GM19240 (cell line): ENCODE data around the gene AP2B1.

Experiments
- DNase-seq: peaks from one replicate; pipeline ENCODE4 v3.0.0; 2011; ENCODE audit warnings: low spot score; ENCODE audit not compliant: insufficient read length

The AP2B1 gene

DNA sequence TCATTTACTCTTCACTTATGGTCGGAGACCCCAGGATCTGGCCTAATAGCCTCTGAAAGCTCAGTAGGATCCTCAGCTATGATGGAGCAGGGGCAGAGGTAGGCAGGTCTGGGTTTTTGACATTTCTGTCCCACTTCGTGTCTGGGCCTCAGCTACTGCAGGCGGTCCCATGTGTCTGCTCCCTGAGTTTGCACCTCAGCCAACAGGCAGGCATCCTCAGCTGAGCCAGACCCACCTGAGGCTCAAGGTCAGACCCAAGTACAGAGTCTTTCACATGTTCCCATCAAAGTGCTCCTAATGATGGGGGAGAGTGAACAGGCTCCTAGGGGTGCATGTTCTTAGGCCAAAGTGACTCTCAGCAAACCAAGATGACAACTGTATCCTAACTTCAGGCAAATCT, 141.4 kb downstream of the AP2B1 start:
- DNase-seq = no peak

GRCh38 chr17:35729405-35729833, 142.3 kb downstream of the AP2B1 start:
- DNase-seq = no peak

DNA sequence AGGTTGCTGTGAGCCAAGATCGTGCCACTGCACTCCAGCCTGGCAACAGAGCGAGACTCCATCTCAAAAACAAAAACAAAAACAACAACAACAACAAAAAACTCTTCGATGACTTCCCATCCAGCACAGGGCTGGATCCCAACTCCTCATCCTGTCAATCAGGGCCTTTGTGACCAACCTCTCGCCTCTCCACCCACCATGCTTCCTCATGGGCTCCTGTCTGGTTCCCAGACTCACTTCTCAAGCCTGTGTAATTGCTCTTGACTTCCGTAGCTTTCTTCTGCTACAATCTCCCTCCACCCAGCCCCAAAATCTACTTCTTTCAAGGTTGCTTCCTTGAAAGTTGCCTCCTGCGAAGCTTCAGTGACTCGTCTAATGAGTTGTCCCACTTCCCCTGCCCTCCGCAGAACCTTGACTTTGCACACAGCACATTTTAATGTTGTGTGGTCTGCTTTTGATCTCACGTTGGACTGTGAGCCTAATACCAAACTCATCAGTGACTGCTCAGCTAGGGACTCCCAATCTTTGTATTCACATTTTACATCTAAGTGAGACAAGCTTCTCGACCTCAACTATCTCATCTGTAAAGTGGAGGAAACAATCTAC, 143.4 kb downstream of the AP2B1 start:
- no peak for DNase-seq

DNA sequence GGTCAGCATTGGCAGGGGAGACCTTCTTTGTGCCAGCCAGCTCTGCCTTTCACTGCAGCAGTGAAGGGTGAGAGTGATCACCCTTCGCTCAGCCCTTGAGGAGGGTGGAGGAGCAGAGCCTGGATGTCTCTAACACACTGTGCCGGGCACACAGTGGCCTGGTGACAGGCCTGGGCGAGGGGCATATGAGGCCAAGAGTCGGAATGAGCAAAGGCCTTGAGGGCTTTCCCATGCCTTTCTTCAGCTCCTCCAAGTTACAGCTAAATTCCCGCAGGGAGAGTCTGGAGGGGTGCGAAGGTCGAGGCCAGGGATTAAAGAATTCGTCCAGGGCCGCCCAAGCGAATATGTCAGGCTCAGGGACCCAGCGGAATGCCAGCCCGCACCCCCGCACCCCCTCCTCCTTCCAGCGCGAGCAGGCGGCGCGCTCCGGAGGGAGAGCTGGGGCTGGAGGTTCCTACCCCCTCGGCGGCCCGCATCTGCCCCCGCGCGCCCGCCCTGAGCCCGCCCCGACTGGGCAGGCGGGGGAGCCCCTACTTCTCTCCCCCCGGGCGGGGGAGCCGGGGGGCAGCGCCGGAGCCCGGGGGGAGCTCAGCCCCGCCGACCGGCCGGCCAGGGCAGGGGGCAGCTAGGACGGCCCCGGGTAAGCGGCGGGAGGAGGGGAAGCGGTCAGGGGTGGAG, 144.3 kb downstream of the AP2B1 start, which contains the start of gene RASL10B:
RASL10B (plus strand) TSS at position 401 of the 678 bp plus-strand sequence. CDS start 3,546 bp downstream, outside the sequence.
- DNase-seq = no peak

DNA sequence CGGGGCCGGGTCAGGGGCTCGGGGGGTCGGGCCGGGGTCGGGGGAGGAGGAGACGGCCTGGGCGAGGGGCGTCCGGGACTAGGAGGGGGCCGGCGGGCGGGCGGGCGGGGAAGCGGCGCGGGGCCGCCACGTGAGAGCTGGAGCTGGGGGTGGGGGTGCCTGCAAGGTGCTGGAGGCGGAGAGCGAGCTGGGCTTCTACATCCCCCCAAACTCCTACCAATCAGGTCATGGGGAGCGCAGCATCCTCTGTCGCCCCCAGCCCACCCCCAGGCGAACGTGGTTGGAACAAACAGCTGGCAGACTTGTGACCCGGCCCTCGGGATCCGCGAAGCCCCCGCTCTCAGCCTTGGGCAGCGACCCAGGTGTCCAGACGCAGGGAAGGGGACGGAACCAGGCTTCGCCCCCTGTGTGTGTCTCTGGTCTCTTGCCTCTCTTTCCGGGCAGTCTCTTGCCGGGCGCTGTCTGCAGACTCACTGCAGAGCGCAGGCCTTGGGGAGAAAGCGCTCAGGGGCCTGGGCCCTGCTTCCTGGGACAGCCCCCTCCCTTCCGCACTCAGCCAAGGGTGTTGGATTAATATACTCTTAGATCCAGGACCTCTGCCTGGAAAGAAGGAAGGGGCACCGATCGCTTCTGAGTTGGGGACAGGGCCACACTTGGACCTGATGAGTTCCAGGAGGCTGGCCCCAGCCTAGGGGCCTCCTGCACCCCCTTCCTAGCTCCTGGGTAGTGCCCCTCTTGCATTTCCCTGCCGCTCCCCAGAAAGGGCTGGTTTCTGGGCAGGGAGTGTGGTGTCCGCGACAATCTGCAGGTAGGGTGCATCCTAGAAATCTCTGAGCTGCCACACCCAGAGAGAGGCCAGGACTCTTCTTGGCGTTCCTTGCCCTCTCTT, 145.0 kb downstream of the AP2B1 start:
- no peak for DNase-seq

DNA sequence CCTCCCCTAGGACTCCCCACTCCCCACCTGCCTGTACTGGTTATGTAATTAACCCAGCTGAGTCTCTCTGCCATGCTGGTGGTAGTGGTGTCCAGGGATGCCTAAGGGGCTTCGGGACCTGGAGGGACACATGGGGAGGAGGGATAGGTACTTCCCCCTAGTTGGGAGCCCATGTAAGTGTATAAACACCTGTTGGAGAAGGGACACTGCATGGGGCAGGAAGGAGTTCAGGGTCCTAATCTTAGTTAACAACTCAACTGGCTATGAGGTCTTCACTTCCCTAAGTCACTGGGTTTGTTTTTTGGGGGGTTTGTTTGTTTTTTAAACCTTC, 145.6 kb downstream of the AP2B1 start:
- no peak for DNase-seq

- no peak for DNase-seq
These were observed 146.2 kb downstream of the AP2B1 start for GRCh38 chr17:35733366-35733765.

GRCh38 chr17:35734396-35734795, 147.3 kb downstream of the AP2B1 start:
- no peak for DNase-seq

GRCh38 chr17:35735036-35735805, 148.1 kb downstream of the AP2B1 start:
- DNase-seq = no peak

DNA sequence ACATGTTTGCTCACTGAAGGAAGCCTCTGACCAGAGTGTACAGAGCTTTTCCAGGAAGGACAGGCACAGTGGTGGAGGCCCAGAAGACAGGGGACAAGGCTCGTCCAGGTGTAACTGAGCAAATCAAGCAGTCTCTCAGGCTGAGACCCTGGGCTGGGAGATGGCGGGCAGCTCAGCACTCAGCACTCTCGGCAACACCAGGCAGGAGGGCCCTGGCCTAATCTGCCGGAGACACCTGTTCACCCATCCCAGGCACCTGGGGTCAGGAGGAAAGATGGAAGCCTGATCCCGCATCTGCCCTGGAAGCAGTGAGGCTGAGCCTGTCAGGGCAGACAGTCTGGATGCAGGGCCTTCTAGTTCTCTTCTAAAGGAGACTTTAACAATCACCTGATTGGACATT, 149.1 kb downstream of the AP2B1 start:
- no peak for DNase-seq

DNA sequence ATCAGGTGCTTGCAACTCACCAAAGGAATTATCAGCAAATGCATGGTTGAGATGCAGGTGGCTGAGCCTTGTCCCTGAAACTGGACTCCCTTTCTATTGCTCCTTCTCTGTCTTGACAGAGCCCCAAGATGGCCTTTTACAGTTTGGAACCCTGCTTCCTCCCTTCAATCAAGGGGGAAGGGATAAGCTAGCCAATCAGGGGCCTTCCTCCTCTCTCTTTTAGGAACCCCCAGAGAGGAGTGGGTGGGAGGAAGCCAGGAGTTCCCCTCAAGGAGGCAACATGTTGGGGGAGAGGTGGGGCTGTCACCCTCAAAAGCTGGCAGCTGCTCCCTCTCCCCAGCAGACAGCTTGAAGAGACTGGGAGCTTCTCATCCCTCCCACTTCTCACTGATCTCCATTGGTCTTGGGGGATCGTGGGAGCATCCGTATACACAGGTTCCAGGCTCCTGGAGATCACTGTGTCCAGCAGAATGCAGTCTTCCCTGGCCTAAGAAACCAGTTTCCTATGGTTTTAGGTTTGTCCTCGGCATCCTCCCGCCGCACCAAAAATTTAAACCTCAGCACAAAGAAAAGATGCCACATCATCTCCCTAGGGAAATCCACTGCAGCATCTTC, 151.5 kb downstream of the AP2B1 start:
- no peak for DNase-seq

GRCh38 chr17:35740216-35740615, 153.1 kb downstream of the AP2B1 start:
- DNase-seq = no peak

DNA sequence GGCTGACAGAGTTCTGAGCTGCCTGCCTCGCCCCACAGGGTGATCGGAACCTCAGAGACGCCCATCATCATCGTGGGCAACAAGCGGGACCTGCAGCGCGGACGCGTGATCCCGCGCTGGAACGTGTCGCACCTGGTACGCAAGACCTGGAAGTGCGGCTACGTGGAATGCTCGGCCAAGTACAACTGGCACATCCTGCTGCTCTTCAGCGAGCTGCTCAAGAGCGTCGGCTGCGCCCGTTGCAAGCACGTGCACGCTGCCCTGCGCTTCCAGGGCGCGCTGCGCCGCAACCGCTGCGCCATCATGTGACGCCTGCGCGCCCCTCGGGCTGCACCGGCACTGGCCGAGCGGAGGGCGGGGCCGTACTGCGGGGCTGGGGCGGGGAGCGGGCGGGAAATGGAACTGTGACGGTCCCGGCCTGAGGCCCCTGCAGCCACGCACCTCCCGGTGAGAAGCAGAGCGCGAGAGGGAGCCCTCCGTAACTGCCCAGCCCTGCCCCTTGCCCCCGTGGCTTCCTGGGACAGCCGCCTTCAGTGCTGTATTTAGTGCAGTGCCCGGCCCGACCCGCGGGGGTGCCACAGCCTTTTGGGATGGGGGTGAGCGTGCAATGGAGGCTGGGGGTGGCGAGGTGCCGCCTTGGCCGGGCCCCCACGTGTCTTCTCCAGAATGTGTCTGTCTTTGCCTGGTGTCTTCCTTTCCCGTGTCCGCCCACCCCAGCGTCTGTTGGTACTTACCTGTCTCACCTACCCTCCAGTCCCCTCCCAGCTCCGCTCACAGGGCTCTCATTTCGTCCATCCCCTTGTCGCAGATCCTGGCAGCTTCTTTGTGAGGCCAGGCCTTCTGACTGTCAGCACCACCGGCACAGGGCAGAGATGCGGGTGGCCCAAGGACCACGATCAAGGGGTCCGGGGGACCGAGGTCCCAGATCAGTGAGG, 154.1 kb downstream of the AP2B1 start:
- no peak for DNase-seq

DNA sequence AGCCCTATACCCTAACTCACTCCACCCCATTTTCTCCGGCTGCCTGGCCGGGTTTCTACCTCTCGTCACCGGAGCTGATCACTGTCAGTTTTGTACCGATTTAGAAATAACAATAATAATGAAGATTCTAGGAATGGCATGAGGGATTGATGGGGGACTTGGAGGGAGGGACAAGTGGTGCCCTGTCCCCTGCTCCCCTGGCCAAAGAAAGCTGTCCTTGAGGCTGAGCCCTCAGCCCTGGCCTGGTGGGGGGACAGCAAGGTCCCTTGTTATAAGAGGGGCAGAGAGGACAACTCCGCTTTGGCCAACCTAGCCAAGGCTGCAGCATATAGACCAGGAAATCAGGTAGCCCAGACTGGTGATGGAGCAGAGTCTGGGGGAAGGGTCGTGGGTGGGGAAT, 155.4 kb downstream of the AP2B1 start:
- no peak for DNase-seq

- DNase-seq = no peak
These were observed 155.9 kb downstream of the AP2B1 start for GRCh38 chr17:35742896-35743477.

DNA sequence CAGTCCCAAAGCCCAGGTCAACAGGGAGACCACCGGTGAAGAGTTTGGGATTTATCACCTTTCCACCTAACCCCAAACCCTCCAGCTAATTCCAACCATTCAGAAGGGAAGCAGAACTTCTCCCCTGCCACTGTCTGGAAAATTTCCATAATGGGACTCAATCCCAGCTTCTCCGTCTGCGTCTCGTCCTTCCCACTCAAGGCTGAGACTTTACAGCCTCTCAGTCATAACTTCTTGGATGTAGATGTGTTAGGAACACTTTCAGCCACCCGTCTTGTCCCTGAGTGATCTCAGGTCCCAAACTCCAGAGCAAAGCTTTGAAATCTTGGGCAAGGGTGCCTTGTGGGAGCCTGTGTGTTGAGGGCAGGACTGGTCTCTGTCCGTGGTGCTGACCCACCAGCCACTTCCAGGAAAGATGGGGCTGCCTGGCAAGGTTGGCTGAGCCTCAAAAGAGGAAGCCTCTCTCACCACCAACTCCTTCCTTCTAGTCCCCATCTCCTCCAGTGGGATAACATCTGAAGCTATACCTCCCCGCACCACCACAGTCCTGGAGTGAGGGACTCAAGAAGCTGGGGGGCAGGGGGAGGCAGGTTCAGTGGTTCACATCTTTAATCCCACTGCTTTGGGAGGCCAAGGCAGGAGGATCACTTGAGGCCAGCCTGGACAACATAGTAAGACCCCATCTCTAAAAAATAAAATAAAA, 156.7 kb downstream of the AP2B1 start:
- DNase-seq = no peak

DNA sequence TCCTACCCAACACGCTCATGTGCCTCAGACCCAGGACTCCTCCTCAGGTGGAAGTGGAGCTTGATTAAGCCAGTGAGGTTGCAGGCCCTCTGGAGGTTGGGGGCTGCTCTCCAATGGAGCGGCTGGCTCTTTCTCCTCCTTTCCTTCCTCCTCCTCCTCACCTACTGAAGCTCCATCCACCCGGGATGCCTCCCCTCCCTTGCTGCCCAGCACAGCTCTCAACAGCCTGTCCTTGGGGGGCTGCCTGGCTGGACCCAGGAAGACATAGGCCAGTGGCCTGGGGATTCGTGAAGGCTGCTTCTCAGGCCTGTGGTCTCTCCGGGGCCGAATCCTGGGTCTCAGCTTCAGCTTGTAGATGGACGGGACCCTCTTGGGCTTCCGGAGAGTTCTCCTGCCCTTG, 157.7 kb downstream of the AP2B1 start:
- no peak for DNase-seq

DNA sequence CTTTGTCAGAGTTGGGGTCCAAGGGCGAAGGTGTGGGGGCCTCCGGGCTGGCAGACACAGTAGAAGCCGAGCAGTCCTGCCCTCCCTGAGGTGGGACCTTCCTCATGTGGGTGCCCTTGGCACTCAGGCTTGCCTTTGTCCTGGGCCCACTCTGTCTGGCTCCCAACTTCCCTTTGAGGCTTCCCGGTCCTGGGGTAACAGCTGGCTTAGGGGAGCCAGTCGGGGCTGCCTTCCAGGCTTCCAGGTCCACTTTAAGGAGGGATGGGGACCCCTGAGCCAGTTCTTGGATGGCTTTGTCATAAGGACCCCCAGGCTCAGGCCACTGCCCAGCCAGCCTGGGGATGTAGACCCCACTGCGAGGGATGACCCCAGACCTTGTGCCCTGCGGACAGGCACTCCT, 158.1 kb downstream of the AP2B1 start:
- no peak for DNase-seq

DNA sequence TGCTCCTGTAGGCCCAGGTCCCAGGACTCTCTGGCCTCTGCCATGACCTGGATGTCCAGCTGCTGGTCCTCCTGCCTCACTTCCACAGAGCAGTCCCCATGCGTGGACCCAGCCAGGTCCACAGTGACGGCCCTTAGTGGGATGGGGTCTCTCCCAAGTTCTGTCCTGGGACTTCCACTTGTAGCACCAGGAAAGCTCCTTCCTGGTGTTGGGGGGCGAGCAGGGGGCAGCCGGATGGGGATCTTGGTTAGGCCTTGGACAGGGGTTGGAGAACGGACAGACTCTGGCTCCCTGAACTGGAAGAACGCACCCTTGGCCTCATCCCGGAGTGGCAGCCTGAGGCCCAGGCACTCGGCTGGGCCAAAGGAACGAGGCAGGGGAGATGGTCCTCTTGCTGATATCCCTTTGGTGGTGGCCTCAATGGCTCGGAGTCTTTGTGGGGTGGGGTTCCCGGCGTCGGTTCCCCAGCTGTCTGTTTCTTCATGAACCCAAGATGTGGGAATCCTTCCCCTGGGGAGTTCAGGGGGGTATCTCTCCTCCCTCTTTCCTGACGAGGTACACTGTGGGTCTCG, 158.7 kb downstream of the AP2B1 start:
- DNase-seq = no peak
